ENCODE measurements around the gene CMIP. TPM values are rescaled to one million over a fixed set of nuclear protein-coding genes. Genes with fewer than 3 reads are reported as not detected.

The CMIP gene
- total RNA-seq, 1 experiment from 2014 or later = 48.2 TPM

DNA sequence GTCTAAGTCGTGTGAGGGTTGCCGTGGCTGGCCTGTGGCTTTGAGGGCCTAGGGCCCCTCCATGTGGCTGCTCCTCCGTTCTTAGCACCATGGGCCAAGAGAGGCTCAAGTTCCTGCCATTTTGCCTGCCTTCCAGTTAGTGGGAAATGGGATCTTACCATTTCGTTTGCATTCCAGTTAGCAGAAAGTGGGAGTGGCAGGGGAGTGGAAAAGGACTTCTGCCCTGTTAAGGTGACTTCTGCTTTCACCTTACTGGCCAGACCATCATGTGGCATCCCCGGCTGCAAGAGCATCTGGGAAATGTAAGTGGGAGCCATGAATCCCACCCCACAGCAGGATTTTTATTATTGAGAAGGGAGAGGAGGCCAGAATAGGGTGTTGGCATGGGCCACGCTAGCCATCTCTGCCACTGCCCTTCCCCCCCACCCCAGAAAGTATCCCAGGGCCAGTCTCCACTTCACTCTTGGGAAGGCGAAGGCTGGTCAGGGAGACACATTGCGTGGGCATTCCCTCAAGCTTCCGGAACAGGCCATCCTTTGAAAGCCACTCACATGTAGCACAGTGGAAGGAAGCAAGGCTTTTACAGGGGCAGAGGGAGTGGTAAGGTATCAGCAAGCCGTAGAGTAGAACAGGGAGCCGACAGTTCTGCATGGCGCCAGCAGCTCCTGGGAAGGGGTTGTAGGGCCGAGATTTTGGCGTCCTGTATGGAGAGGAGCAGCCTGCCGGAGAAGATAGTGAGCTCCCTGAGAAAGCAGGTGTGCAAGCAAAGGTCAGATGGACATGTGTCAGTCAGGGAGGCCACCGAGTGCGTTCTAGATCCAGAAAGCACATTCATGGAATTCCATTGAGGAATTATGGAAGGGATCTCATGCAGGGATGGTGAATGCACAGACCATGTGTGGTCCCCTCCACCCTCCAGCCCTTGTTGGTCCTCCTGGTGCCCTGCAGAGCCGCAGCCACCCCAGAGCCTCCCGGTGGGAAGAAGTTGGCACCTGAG lies 33.4 kb downstream of the CMIP start:
- no CpG with 5 or more reads among the region's 19 CpGs for WGBS (ENCODE audit: extremely low coverage, insufficient read length, low lambda C conversion rate)
- Histone ChIP-seq H3K23me2 (ENCODE audit: insufficient read length, low read depth, low read length, poor library complexity, severe bottlenecking) (no peaks in the 10 kb centered on the region), H3K4ac (ENCODE audit: low read depth, low read length) (no peak overlapping the region), H2BK12ac (ENCODE audit: insufficient read length, low read depth, low read length) (no peak overlapping the region), H3K56ac (ENCODE audit: insufficient read length, low read depth, low read length) (no peak overlapping the region), H3K4me1 (ENCODE audit: insufficient read depth, low read length) (peaks cover 3% of the 10 kb centered on the region; the same call in 1 of the 2 replicates), H2BK120ac (ENCODE audit: low read depth, low read length, poor library complexity, severe bottlenecking) (no peak overlapping the region), H4K91ac (ENCODE audit: insufficient read length, low read depth, low read length) (no peak overlapping the region), H4K8ac (replicated peaks; ENCODE audit: insufficient read length, low read depth, low read length) (no peak overlapping the region), H2AK5ac (ENCODE audit: insufficient read length, low read length) (no peak overlapping the region), H3K27ac (ENCODE audit: insufficient read length, low read depth, low read length) (no peak overlapping the region), H3K79me1 (ENCODE audit: insufficient read depth, low read depth, low read length, poor library complexity, severe bottlenecking) (no peaks in the 10 kb centered on the region), H3K14ac (ENCODE audit: insufficient read depth, low read length) (no peak overlapping the region), H3T11ph (ENCODE audit: low read length) (no peak overlapping the region), H2AFZ (ENCODE audit: low read length) (no peak overlapping the region), H2BK5ac (ENCODE audit: insufficient read length, low read length) (no peak overlapping the region), H2BK20ac (ENCODE audit: low read depth, low read length, poor library complexity, severe bottlenecking) (no peak overlapping the region), H3K27me3 (ENCODE audit: insufficient read depth, low read length) (no peaks in the 10 kb centered on the region), H4K5ac (ENCODE audit: insufficient read length, low read depth, low read length) (no peak overlapping the region), H3K9ac (ENCODE audit: extremely low read depth, insufficient read length, low read length) (no peak overlapping the region), H3K18ac (ENCODE audit: insufficient read length, low read depth, low read length) (no peak overlapping the region), H3K4me2 (ENCODE audit: insufficient read depth, insufficient read length, low read length) (no peak overlapping the region), H4K20me1 (ENCODE audit: control insufficient read depth, insufficient read depth, insufficient read length) (peaks cover 1% of the 10 kb centered on the region), H2BK15ac (ENCODE audit: low read depth, low read length) (no peak overlapping the region), H3K9me3 (ENCODE audit: control insufficient read depth, low read depth, low read length) (no peaks in the 10 kb centered on the region), H3K23ac (ENCODE audit: insufficient read length, low read depth, low read length) (no peak overlapping the region), H3K79me2 (ENCODE audit: insufficient read depth, low read length) (peaks cover 5% of the 10 kb centered on the region; the same call in 1 of the 2 replicates)
- Mint-ChIP-seq H3K4me3 (no peak overlapping the region), H3K9me3 (no peaks in the 10 kb centered on the region), H3K27me3 (ENCODE audit: low read depth) (no peaks in the 10 kb centered on the region), H3K36me3 (ENCODE audit: insufficient read depth in 1 of 3, low read depth in 3 of 3) (peaks cover 23 to 36% (median 27%) of the 10 kb centered on the region in 3 experiments), H3K4me1 (peaks cover 54 to 55% of the 10 kb centered on the region in 2 experiments), H3K27ac (peak overlapping the region; percentile 5 to 63 (median 22); a peak in 3 of 7 replicates)
- TF ChIP-seq, protein P1, sequence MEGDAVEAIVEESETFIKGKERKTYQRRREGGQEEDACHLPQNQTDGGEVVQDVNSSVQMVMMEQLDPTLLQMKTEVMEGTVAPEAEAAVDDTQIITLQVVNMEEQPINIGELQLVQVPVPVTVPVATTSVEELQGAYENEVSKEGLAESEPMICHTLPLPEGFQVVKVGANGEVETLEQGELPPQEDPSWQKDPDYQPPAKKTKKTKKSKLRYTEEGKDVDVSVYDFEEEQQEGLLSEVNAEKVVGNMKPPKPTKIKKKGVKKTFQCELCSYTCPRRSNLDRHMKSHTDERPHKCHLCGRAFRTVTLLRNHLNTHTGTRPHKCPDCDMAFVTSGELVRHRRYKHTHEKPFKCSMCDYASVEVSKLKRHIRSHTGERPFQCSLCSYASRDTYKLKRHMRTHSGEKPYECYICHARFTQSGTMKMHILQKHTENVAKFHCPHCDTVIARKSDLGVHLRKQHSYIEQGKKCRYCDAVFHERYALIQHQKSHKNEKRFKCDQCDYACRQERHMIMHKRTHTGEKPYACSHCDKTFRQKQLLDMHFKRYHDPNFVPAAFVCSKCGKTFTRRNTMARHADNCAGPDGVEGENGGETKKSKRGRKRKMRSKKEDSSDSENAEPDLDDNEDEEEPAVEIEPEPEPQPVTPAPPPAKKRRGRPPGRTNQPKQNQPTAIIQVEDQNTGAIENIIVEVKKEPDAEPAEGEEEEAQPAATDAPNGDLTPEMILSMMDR (conservative IDR thresholded peaks at IDR 0.05) = no peak
- no peak for DNase-seq

Data from H9 (cell line).